GM19467 (cell line): ENCODE measurements around the gene SORCS3.

Experiments used
- ATAC-seq: cut with Tn5 transposase; IDR thresholded peaks from one replicate; pipeline ENCODE4 v1.9.1; 2021; ENCODE audit warnings: mild to moderate bottlenecking, moderate library complexity; ENCODE audit not compliant: unreplicated experiment

SORCS3 gene

DNA sequence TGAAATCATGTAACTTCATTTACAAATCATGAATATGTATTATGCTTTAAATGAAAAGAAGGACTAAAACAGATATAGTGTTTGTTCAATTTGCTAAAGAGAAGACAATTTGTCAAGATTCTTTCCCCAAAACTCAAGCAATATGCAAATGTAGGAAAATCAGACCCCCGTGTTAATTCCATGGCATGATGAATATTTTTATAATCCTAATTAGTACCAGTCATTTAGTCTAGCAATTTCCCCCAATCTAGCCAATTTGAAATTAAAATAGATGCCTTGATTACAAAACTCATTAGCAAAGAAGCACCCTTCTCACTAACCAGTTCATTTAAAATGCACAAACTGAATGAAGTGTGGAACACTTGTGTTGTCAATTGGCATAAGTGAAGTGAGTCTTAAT lies 347.6 kb downstream of the SORCS3 start:
- no peak for ATAC-seq

- ATAC-seq: no peak
Measured at GRCh38 chr10:104989880-104990279, 348.8 kb downstream of the SORCS3 start.

DNA sequence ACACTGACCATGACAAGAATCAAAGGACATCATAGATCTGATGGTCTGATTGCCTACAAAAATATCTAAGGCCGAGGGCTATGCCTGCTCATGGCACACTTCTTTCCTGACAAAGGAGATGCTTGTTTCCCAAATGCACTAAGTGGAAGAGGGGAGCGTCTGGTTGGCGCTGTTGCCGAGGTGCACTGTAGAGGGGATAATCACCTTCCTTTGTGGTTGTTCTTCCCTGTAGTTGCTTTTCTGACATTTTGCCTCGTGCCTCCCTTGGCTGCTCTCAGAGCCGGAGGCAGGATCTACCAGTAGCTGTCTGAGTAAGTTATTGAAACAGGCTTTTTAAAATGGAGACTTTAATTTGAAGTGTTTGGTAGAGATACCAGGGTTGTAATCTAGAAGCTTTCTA lies 352.0 kb downstream of the SORCS3 start:
- ATAC-seq: no peak

GRCh38 chr10:105001269-105001668 lies 360.2 kb downstream of the SORCS3 start:
- ATAC-seq: no peak

DNA sequence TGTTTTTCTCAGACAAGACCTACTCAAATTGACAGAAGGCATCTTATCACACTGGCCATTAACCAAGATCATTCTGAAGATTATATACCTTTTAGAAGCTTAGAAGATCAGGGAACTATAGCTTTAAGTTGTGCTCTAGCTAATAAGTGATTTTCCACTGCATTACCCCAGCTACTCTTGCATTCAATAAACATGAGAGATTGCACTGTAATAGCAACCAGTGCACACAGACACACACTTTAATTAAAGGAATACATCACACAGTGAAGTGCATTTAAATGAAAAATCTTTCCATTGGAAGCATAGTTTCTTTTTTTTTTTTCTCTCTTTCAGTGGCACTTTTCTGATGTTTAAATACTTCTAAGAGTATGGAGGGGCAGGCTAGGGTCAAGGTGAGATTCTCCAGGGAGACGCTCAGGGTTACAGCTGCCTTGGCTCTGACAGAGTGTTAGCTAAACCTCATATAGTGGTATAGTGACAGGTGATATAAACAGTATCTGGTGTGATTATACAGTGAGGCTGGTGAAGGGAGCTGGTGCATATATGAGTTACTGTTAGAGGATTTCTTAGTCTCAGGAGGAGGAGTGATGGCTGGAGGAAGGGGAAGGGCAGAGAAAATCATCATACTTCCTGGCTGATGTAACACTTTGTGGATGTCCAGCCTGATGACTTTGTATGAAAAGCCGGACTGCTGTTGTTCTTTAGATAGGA lies 369.5 kb downstream of the SORCS3 start:
- no peak for ATAC-seq

DNA sequence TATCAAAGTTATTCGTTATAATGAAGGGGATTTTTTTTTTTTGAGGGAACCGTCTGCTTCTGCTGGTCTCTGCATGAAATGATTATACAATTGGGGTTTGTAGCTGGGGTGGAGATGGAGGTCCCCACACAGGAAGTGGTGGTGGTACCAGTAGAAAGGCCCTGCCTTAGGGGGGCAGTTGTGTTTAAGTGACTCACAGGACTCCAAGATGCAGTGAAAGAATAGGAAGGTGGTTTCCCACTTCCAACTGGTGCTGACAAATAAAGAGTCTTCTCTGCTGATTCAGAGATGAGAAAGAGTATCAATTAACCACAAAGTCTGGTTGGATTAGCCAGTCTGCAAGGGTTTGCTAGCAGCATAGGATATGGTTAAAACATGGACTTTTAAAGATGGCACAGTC lies 376.0 kb downstream of the SORCS3 start:
- ATAC-seq: no peak

GRCh38 chr10:105017691-105018090 lies 376.6 kb downstream of the SORCS3 start:
- no peak for ATAC-seq

GRCh38 chr10:105023211-105024111 lies 382.4 kb downstream of the SORCS3 start:
- ATAC-seq: no peak

GRCh38 chr10:105024184-105024583 lies 383.1 kb downstream of the SORCS3 start:
- ATAC-seq: no peak

DNA sequence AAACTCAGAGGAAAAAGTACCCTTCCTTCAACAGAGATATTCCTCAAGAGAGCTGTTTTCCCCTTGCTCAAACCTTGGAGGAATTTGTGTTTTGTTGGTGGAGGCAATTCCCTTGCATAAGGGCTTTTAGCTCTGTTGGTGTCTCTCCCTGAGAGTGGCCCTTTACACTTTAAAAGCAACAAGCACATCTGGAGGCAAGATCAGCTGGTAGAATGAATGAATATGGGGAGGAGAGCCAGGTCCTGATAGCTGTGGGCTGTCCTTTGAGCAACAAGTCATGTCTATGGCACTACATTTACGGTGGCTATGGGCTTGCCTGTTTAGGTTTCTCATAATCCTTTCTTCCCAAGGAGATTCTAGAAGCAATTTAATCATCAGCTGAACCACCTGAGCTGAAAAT lies 384.0 kb downstream of the SORCS3 start:
- no peak for ATAC-seq

GRCh38 chr10:105026566-105026965 lies 385.5 kb downstream of the SORCS3 start:
- no peak for ATAC-seq

- ATAC-seq: no peak
Measured at GRCh38 chr10:105029286-105029685, 388.2 kb downstream of the SORCS3 start.

- no peak for ATAC-seq
Measured at GRCh38 chr10:105037022-105037421, 395.9 kb downstream of the SORCS3 start.

GRCh38 chr10:105041956-105042355 lies 400.9 kb downstream of the SORCS3 start:
- ATAC-seq: no peak

DNA sequence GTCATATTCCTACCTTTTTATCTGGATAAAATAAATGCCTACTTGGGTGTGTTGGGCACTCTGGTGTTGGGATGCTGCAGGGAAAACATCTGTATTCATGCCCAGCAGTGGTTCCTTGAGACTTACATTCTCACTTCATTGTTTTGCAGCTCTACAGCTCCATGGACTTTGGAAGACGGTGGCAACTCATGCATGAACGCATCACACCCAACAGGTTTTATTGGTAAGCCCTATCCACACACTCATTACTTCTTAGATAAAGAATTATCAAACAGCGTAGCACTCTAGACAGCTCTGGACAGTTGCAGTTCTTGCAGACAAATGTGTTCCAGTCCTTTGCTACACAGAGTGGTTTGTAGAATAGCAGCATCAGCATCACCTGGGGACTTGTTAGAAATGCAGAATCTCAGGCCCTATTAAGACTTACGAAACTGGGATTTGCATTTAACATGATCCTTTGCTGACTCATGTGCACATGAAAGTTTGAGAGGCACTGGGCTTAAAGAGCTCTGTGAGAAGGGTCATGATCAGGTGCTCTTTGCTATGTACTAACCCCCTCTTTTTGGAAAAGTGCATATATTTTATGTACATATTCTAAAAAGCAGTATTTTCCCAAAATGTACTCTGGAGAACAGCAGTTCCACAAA lies 401.9 kb downstream of the SORCS3 start:
- ATAC-seq: no peak

DNA sequence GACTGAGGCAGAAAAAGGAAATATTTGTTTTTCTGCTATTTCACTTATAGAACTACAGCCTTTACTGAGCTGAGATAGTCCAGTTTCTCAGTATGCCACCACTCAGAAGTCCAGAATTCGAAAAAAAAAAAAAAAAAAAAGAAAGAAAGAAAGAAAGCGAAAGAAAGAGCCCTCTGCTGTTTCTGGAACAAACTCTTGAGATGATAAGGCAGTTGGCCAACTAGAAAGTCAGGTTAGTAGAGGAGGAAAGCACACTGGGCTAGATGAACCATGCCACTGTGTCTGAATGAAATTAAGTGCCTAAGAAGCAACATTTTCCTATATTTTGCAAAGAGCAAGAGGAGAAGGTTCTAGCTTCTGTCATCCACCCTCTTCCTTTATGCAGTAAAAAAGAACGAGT lies 403.8 kb downstream of the SORCS3 start:
- ATAC-seq: no peak

DNA sequence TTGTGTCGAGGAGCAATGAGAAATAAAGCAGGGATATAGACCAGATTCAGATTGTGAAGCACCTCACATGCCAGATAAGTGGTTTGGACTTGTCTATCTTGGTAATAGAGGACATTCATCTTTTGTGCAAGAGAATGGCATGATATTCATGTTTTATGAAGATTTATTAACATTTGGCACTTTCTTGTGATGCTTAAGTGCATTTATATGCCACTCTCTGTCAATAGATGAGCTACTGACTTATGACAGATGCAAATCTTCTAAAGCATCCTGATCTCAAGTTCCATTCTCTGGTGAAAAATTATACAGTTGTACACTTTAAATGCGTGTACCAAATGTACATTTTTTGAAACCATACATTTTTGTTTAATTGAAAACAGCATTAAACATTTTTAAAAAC lies 415.3 kb downstream of the SORCS3 start:
- ATAC-seq: no peak

- no peak for ATAC-seq
Measured at GRCh38 chr10:105062951-105063350, 421.9 kb downstream of the SORCS3 start.

DNA sequence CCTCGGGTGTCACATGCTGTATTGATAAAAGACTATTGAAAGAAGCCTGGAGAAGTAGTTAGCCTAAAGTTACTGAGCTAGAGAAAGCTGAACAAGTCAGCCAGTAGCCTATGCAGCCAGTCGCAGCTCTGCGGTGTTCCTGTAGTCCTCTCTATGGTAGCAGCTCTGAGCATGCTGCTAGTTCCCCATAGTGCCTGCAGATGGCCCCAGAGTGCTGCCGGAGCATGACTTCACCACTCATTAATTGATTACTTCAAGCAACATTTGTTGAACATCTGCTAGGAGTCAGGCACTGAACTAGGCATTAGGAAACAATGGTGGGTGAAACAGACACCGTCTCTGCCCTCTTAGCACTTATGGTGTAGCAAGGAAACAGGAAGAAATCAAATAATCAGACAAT lies 422.7 kb downstream of the SORCS3 start:
- ATAC-seq: peak; percentile 83

DNA sequence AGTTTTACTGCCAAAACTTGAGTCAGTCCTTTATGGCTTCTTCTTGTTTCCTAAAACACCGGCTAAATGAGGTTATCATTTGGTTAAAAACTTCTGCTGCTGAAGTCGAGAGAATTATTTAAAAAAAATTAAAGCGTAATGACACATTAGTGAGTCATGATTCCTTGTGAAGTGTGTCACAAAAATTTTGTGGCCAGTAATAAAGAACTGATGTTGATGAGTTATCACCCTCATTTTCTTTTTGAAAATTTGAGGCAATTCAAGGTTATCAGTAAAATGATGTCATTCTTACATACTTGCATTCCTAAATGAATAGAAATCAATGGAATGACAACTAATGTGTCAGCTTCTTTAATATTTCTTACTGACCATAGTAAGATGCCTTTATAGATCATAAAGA lies 427.4 kb downstream of the SORCS3 start:
- no peak for ATAC-seq

GRCh38 chr10:105070249-105070648 lies 429.2 kb downstream of the SORCS3 start:
- ATAC-seq: no peak

DNA sequence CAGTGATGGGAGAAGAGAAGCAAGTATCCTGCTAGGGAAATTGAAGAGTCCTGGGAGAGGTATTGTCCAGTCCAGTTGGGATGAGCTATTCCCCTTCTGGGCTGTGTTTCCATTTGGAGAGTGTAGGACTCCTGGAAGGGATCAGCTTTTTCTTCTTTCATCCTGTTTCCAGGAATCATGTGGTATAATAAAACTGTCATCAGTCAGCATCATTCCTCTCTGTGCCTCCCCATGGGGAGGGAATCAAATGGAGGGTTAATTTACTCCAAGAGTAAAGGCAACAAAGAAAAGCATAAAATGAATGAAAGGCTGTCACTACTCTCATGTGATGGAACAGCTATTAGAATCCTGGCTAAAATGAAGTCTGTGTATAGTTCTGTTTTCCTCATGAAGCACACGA lies 429.9 kb downstream of the SORCS3 start:
- ATAC-seq: no peak
